VCaP (cell line): ENCODE results near the gene FAM9C.

Experiments used
- H3K27ac ChIP-seq: fragments of 450-650 bp; 2 replicates; pipeline ENCODE4 v1.5.1; 2017
- TF ChIP-seq, protein P1 (sequence below): fragments of 450-650 bp; conservative IDR thresholded peaks from 2 replicates; pipeline ENCODE4 v1.5.1; 2017; ENCODE audit warnings: mild to moderate bottlenecking, moderate library complexity

The FAM9C gene

DNA sequence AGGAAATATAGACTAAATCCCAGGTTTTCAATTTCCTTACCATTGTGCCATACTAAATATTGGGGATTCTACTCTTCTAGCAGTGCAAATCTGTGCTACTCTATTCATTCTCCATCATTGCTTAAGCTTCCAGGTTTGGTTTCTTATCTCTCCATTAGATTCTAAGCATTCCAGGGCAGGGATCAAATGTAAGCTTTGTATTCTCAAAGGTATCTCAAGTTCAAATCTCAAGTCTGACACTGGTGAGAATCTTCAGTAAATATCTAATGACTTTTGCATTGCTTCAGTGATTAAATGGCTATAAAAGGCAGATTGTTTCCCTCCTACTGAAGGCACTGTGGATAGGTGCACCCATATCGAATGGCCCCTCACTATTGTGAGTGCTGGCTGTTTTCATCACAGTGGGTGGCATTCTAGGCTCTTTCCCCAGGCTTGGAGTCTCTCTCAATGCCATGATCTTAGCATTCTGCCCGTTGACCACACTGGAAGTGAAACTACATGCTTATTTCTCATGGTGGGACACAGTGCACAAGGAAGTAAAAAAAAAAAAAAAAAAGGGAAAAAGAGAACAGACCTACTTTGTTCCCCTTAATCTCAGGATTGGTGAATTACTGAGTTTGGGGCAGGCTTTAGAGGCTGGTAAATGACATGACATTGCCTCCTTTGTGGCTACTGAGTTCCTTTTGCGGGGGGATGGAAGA, 28.7 kb downstream of the FAM9C start:
- no peak overlapping the region for H3K27ac ChIP-seq

GRCh38 chrX:13014111-13015096, 30.0 kb downstream of the FAM9C start:
- H3K27ac ChIP-seq, result peak overlapping the region; percentile 3; the same call in 1 of the 2 replicates
- TF ChIP-seq, protein P1, sequence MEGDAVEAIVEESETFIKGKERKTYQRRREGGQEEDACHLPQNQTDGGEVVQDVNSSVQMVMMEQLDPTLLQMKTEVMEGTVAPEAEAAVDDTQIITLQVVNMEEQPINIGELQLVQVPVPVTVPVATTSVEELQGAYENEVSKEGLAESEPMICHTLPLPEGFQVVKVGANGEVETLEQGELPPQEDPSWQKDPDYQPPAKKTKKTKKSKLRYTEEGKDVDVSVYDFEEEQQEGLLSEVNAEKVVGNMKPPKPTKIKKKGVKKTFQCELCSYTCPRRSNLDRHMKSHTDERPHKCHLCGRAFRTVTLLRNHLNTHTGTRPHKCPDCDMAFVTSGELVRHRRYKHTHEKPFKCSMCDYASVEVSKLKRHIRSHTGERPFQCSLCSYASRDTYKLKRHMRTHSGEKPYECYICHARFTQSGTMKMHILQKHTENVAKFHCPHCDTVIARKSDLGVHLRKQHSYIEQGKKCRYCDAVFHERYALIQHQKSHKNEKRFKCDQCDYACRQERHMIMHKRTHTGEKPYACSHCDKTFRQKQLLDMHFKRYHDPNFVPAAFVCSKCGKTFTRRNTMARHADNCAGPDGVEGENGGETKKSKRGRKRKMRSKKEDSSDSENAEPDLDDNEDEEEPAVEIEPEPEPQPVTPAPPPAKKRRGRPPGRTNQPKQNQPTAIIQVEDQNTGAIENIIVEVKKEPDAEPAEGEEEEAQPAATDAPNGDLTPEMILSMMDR, result no peak

More for the DNA sequence above, 28.7 kb downstream of the FAM9C start:
- TF ChIP-seq, protein P1, result no peak

DNA sequence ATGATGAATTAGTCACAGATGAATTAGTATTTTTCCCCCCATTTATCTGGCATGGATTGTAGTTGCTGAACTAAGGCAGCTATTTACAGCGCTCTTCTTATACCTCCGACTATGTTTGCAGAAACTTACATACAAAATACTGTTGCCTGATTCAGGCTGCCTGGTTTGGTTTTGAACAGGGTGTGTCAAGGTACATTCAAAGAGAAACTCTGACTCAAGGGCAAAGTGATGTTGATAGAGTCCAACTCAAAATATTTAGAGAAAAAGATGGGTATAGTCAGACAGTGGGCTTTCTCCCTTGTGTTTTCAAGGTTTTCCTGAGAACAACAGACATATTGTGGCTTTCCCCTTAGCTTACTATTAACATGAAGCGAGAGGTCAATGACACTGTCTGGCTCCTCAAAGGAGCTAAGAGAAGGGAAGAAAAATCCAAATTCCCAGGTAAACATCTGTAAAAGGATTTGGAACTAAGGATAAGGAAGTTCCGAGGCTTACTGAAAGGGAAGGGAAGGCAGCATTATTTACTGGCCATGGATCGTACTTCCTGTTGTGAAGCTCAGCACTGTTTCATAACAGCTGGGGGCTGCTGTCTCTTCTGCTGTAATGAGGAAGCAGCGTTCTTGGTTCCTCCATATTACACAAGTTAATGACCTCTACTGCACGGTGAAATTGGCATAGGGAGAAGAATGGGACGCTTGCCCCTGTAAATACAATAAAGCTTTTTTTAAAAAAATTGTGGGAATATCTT, 30.9 kb downstream of the FAM9C start:
- TF ChIP-seq, protein P1, result no peak
- peak overlapping the region; percentile 3; the same call in 1 of the 2 replicates for H3K27ac ChIP-seq

- TF ChIP-seq, protein P1, result no peak
Observed at GRCh38 chrX:13010546-13010945, 33.9 kb downstream of the FAM9C start.

DNA sequence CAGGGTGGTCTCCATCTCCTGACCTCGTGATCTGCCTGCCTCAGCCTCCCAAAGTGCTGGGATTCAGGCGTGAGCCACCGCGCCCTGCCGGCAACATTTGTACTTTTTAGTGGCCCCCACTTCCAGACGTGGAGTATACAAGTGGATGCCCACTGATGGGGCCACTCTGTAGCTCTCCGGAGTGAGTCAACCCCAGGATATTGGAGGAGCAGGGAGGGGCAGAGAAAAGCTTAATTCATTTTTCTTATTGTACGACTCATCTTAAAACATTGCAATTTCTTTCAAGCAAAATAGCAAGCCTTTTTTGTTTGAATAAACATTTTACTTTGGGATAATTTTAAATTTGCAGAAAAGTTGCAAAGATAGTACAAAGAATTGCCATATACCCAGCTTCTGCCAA, 34.6 kb downstream of the FAM9C start:
- H3K27ac ChIP-seq, result no peak overlapping the region

More at GRCh38 chrX:13010546-13010945, 33.9 kb downstream of the FAM9C start:
- no peak overlapping the region for H3K27ac ChIP-seq

GRCh38 chrX:13009273-13009672, 35.1 kb downstream of the FAM9C start:
- TF ChIP-seq, protein P1, result no peak
- no peak overlapping the region for H3K27ac ChIP-seq

More for the DNA sequence above, 34.6 kb downstream of the FAM9C start:
- TF ChIP-seq, protein P1, result no peak
